CD8-positive, alpha-beta memory T cell (primary cell): ENCODE data around the gene GDF15. TPM values are rescaled to one million over a fixed set of nuclear protein-coding genes. Genes with fewer than 3 reads are reported as not detected.

ENCODE experiments used
- CTCF ChIA-PET: fragments of 350-600 bp; sonication (Branson Sonifier 250); formaldehyde crosslinking; loops from one replicate; lab custom pipeline; 2021; ENCODE audit warnings: antibody characterized with exemption; lab: Charles Lee
- POLR2A ChIA-PET: fragments of 350-600 bp; sonication (Branson Sonifier 250); formaldehyde crosslinking; loops from one replicate; lab custom pipeline; 2021; ENCODE audit warnings: antibody characterized with exemption; lab: Charles Lee
- DNase-seq, 5 donors: peaks; one replicate each; pipeline versions ENCODE4 v3.0.0 to v3.0.0-alpha.2; 2020 to 2022; ENCODE audit warnings: mixed read lengths in 1 of 5
- H3K27ac ChIP-seq: one replicate; pipeline ENCODE4 v1.7.0; 2013; ENCODE audit warnings: low read depth, mild to moderate bottlenecking, low read length, moderate library complexity
- H3K27me3 ChIP-seq: 2 replicates; pipeline ENCODE4 v1.7.0; 2013; ENCODE audit warnings: low read length, mild to moderate bottlenecking; ENCODE audit not compliant: insufficient read depth, poor library complexity, severe bottlenecking
- H3K36me3 ChIP-seq: 2 replicates; pipeline ENCODE4 v1.7.0; 2013; ENCODE audit warnings: mild to moderate bottlenecking, low read length, moderate library complexity; ENCODE audit not compliant: insufficient read depth
- H3K4me1 ChIP-seq: 2 replicates; pipeline ENCODE4 v1.7.0; 2013; ENCODE audit warnings: mild to moderate bottlenecking, low read length, moderate library complexity; ENCODE audit not compliant: insufficient read depth
- H3K4me3 ChIP-seq: 2 replicates; pipeline ENCODE4 v1.7.0; 2013; ENCODE audit warnings: mild to moderate bottlenecking, low read length
- H3K9me3 ChIP-seq: 2 replicates; pipeline ENCODE4 v1.7.0; 2013; ENCODE audit warnings: mild to moderate bottlenecking, low read length
- H3K27ac Mint-ChIP-seq, 8 donors: one replicate each; pipeline ENCODE4 v1.8.0; 2020 to 2021; ENCODE audit warnings: mixed read lengths in 8 of 8, mild to moderate bottlenecking in 6 of 8, inconsistent platforms in 3 of 8, moderate library complexity in 3 of 8
- H3K27me3 Mint-ChIP-seq, 2 donors: one replicate each; pipeline ENCODE4 v1.8.0; 2020 to 2021; ENCODE audit warnings: mixed read lengths in 2 of 2, mild to moderate bottlenecking in 1 of 2, moderate library complexity in 1 of 2
- H3K36me3 Mint-ChIP-seq, 3 donors: one replicate each; pipeline ENCODE4 v1.8.0; 2020 to 2021; ENCODE audit warnings: mixed read lengths in 3 of 3, inconsistent platforms in 1 of 3, mild to moderate bottlenecking in 1 of 3
- H3K4me1 Mint-ChIP-seq, 3 donors: one replicate each; pipeline ENCODE4 v1.8.0; 2020 to 2021; ENCODE audit warnings: mixed read lengths in 3 of 3, inconsistent platforms in 1 of 3, mild to moderate bottlenecking in 1 of 3
- H3K4me3 Mint-ChIP-seq, 7 donors: one replicate each; pipeline ENCODE4 v1.8.0; 2020 to 2021; ENCODE audit warnings: mixed read lengths in 7 of 7, mild to moderate bottlenecking in 6 of 7, moderate library complexity in 4 of 7, inconsistent platforms in 2 of 7
- H3K9me3 Mint-ChIP-seq, 5 donors: one replicate each; pipeline ENCODE4 v1.8.0; 2020 to 2022; ENCODE audit warnings: mixed read lengths in 5 of 5, mild to moderate bottlenecking in 3 of 5, moderate library complexity in 2 of 5, inconsistent platforms in 1 of 5
- polyA plus RNA-seq: library from polyadenylated mRNA; unstranded; fragments of 300-500 nt; fragmentation: Illumina TruSeq; gene quantifications from one replicate; pipeline ENCODE4 v1.2.3, GENCODE V29; 2021
- total RNA-seq, 2 experiments: library from RNA; stranded (reverse); gene quantifications; one replicate each; pipeline ENCODE4 v1.2.3, GENCODE V29; 2021

GDF15 gene
- total and polyA plus RNA-seq, 3 experiments from 2014 or later, result 0.28 to 0.29 TPM; not detected in 1

GRCh38 chr19:18388960-18389725 lies 3.2 kb downstream of the GDF15 start:
- no peak overlapping the region for H3K27ac Mint-ChIP-seq
- H3K4me1 ChIP-seq, result no peaks in the 10 kb centered on the region
- peak overlapping the region in 6 of 7 donors; percentile 36 to 80 (median 72) for H3K4me3 Mint-ChIP-seq
- H3K27me3 Mint-ChIP-seq, result peaks cover 17 to 38% of the 10 kb centered on the region in 2 donors
- peaks cover 22% of the 10 kb centered on the region for H3K27me3 ChIP-seq
- ChIA-PET CTCF (interaction anchor here (1.0 to 4.7 kb wide), 25 partner anchors 9 to 200 kb away, joined by 3 to 100 read pairs (median 7); partner anchors contain the start of genes JUND, LSM4, REX1BD and SSBP4), POLR2A (interaction anchor here (0.9 to 1.2 kb wide), 2 partner anchors 28 to 110 kb away, joined by 3 to 4 read pairs; no protein-coding TSS in a partner anchor)
- H3K36me3 ChIP-seq, result no peaks in the 10 kb centered on the region
- DNase-seq, result no peak
- H3K36me3 Mint-ChIP-seq, result peaks cover 0 to 3% (median 0%) of the 10 kb centered on the region in 3 donors
- no peak overlapping the region for H3K27ac ChIP-seq
- H3K9me3 ChIP-seq, result no peaks in the 10 kb centered on the region
- peaks cover 5 to 13% (median 11%) of the 10 kb centered on the region in 3 donors for H3K4me1 Mint-ChIP-seq
- H3K4me3 ChIP-seq, result no peak overlapping the region
- no peaks in the 10 kb centered on the region for H3K9me3 Mint-ChIP-seq

GRCh38 chr19:18389726-18390064 lies 3.7 kb downstream of the GDF15 start:
- H3K4me1 ChIP-seq, result no peaks in the 10 kb centered on the region
- H3K9me3 Mint-ChIP-seq, result no peaks in the 10 kb centered on the region
- ChIA-PET POLR2A (no interaction called here), CTCF (interaction anchor here (1.2 to 4.7 kb wide), 6 partner anchors 8 to 110 kb away, joined by 3 to 100 read pairs (median 9); partner anchors contain the start of genes JUND and SSBP4)
- no peak overlapping the region for H3K27ac Mint-ChIP-seq
- peaks cover 0 to 3% (median 0%) of the 10 kb centered on the region in 3 donors for H3K36me3 Mint-ChIP-seq
- no peak for DNase-seq
- H3K27me3 Mint-ChIP-seq, result peaks cover 14 to 37% of the 10 kb centered on the region in 2 donors
- H3K36me3 ChIP-seq, result no peaks in the 10 kb centered on the region
- H3K4me1 Mint-ChIP-seq, result peaks cover 5 to 13% (median 11%) of the 10 kb centered on the region in 3 donors
- no peak overlapping the region for H3K4me3 ChIP-seq
- H3K9me3 ChIP-seq, result no peaks in the 10 kb centered on the region
- H3K27me3 ChIP-seq, result peaks cover 22% of the 10 kb centered on the region
- H3K27ac ChIP-seq, result no peak overlapping the region
- peak overlapping the region in 1 of 7 donors; percentile 33 for H3K4me3 Mint-ChIP-seq

GRCh38 chr19:18390065-18390907 lies 4.3 kb downstream of the GDF15 start:
- H3K27ac Mint-ChIP-seq, result peak overlapping the region in 1 of 8 donors; percentile 76
- DNase-seq, result no peak
- Histone ChIP-seq H3K4me1 (no peaks in the 10 kb centered on the region), H3K36me3 (no peaks in the 10 kb centered on the region), H3K9me3 (no peaks in the 10 kb centered on the region), H3K27ac (no peak overlapping the region), H3K27me3 (peaks cover 22% of the 10 kb centered on the region), H3K4me3 (no peak overlapping the region)
- peaks cover 0 to 3% (median 0%) of the 10 kb centered on the region in 3 donors for H3K36me3 Mint-ChIP-seq
- ChIA-PET POLR2A (interaction anchor here (0.6 kb wide), 1 partner anchor 60 kb away, joined by 4 read pairs; no protein-coding TSS in a partner anchor), CTCF (interaction anchor here (0.8 to 4.7 kb wide), 4 partner anchors 24 to 110 kb away, joined by 3 to 100 read pairs (median 22); partner anchors contain the start of genes JUND and SSBP4)
- peak overlapping the region in 1 of 7 donors; percentile 16 for H3K4me3 Mint-ChIP-seq
- peaks cover 8 to 33% of the 10 kb centered on the region in 2 donors for H3K27me3 Mint-ChIP-seq
- H3K9me3 Mint-ChIP-seq, result no peaks in the 10 kb centered on the region
- peaks cover 5 to 13% (median 11%) of the 10 kb centered on the region in 3 donors for H3K4me1 Mint-ChIP-seq

GRCh38 chr19:18391509-18392075 lies 5.6 kb downstream of the GDF15 start:
- Histone ChIP-seq H3K36me3 (no peaks in the 10 kb centered on the region), H3K4me3 (no peak overlapping the region), H3K27ac (no peak overlapping the region), H3K9me3 (no peaks in the 10 kb centered on the region), H3K27me3 (peaks cover 13% of the 10 kb centered on the region), H3K4me1 (no peaks in the 10 kb centered on the region)
- ChIA-PET POLR2A (no interaction called here), CTCF (interaction anchor here (1.6 to 4.7 kb wide), 3 partner anchors 20 to 112 kb away, joined by 5 to 100 read pairs (median 34); partner anchors contain the start of genes JUND and SSBP4)
- peaks cover 0 to 3% (median 0%) of the 10 kb centered on the region in 3 donors for H3K36me3 Mint-ChIP-seq
- peaks cover 5 to 13% (median 11%) of the 10 kb centered on the region in 3 donors for H3K4me1 Mint-ChIP-seq
- H3K9me3 Mint-ChIP-seq, result no peaks in the 10 kb centered on the region
- H3K27ac Mint-ChIP-seq, result no peak overlapping the region
- no peak overlapping the region for H3K4me3 Mint-ChIP-seq
- no peak for DNase-seq
- H3K27me3 Mint-ChIP-seq, result peaks cover 10 to 23% of the 10 kb centered on the region in 2 donors

GRCh38 chr19:18392417-18392816 lies 6.5 kb downstream of the GDF15 start:
- Histone ChIP-seq H3K27me3 (peaks cover 11% of the 10 kb centered on the region), H3K4me1 (peaks cover 5% of the 10 kb centered on the region), H3K4me3 (no peak overlapping the region), H3K9me3 (no peaks in the 10 kb centered on the region), H3K27ac (no peak overlapping the region), H3K36me3 (no peaks in the 10 kb centered on the region)
- Mint-ChIP-seq H3K27me3 (peaks cover 14 to 22% of the 10 kb centered on the region in 2 donors), H3K4me3 (no peak overlapping the region), H3K27ac (peak overlapping the region in 1 of 8 donors; percentile 70), H3K9me3 (no peaks in the 10 kb centered on the region), H3K4me1 (peaks cover 3 to 14% (median 9%) of the 10 kb centered on the region in 3 donors), H3K36me3 (peaks cover 0 to 3% (median 0%) of the 10 kb centered on the region in 3 donors)
- DNase-seq, result no peak
- ChIA-PET POLR2A (interaction anchor here (0.6 kb wide), 1 partner anchor 1213 kb away, joined by 3 read pairs; no protein-coding TSS in a partner anchor), CTCF (interaction anchor here (1.6 kb wide), 1 partner anchor 19 kb away, joined by 5 read pairs; no protein-coding TSS in a partner anchor)

GRCh38 chr19:18392926-18393325 lies 7.0 kb downstream of the GDF15 start:
- no peaks in the 10 kb centered on the region for H3K9me3 Mint-ChIP-seq
- Histone ChIP-seq H3K4me1 (peaks cover 6% of the 10 kb centered on the region), H3K36me3 (no peaks in the 10 kb centered on the region), H3K9me3 (no peaks in the 10 kb centered on the region), H3K27ac (no peak overlapping the region), H3K27me3 (peaks cover 14% of the 10 kb centered on the region), H3K4me3 (no peak overlapping the region)
- H3K36me3 Mint-ChIP-seq, result peaks cover 0 to 3% (median 0%) of the 10 kb centered on the region in 3 donors
- DNase-seq, result no peak
- peaks cover 18 to 24% of the 10 kb centered on the region in 2 donors for H3K27me3 Mint-ChIP-seq
- H3K27ac Mint-ChIP-seq, result no peak overlapping the region
- H3K4me3 Mint-ChIP-seq, result no peak overlapping the region
- ChIA-PET POLR2A (interaction anchor here (0.6 to 0.7 kb wide), 2 partner anchors 86 to 1213 kb away, joined by 3 to 4 read pairs; no protein-coding TSS in a partner anchor), CTCF (interaction anchor here (0.6 to 1.6 kb wide), 2 partner anchors 18 to 152 kb away, joined by 3 to 5 read pairs; no protein-coding TSS in a partner anchor)
- H3K4me1 Mint-ChIP-seq, result peaks cover 0 to 14% (median 5%) of the 10 kb centered on the region in 3 donors

- peaks cover 18% of the 10 kb centered on the region for H3K27me3 ChIP-seq
- H3K4me3 ChIP-seq, result no peak overlapping the region
- Mint-ChIP-seq H3K4me1 (peaks cover 0 to 6% (median 3%) of the 10 kb centered on the region in 3 donors), H3K36me3 (peaks cover 0 to 3% (median 0%) of the 10 kb centered on the region in 3 donors), H3K4me3 (no peak overlapping the region), H3K27ac (peak overlapping the region in 1 of 8 donors; percentile 19), H3K9me3 (no peaks in the 10 kb centered on the region), H3K27me3 (peaks cover 23 to 24% of the 10 kb centered on the region in 2 donors)
- ChIA-PET CTCF (interaction anchor here (1.7 kb wide), 1 partner anchor 114 kb away, joined by 3 read pairs; no protein-coding TSS in a partner anchor), POLR2A (no interaction called here)
- no peak for DNase-seq
- no peak overlapping the region for H3K27ac ChIP-seq
- peaks cover 6% of the 10 kb centered on the region for H3K4me1 ChIP-seq
- H3K9me3 ChIP-seq, result no peaks in the 10 kb centered on the region
- H3K36me3 ChIP-seq, result no peaks in the 10 kb centered on the region
Observed at GRCh38 chr19:18393836-18394235, 7.9 kb downstream of the GDF15 start.
